Trophoblast cell (in vitro differentiated cells and primary cell): ENCODE measurements around the gene FAM217A.
"Not testable (repeated sequence)": the region's sequence is repeated elsewhere in the genome, so short reads cannot be mapped to it uniquely, and the experiment has no call there.

ENCODE experiments used
- DNase-seq, 2 donors: peaks; one replicate each; pipeline ENCODE4 v3.0.0-alpha.2; 2016
- H2AFZ ChIP-seq: 2 replicates; pipeline ENCODE4 v1.6.1; 2013; ENCODE audit warnings: low read length, moderate library complexity, mild to moderate bottlenecking; ENCODE audit not compliant: insufficient read depth, poor library complexity
- H2AK5ac ChIP-seq: 2 replicates; pipeline ENCODE4 v1.6.1; 2013; ENCODE audit warnings: mild to moderate bottlenecking, low read length
- H2BK120ac ChIP-seq: 2 replicates; pipeline ENCODE4 v1.6.1; 2013; ENCODE audit warnings: low read length, mild to moderate bottlenecking, moderate library complexity; ENCODE audit not compliant: insufficient read depth, poor library complexity
- H2BK12ac ChIP-seq: 2 replicates; pipeline ENCODE4 v1.6.1; 2013; ENCODE audit warnings: mild to moderate bottlenecking, low read length, moderate library complexity
- H2BK5ac ChIP-seq: 2 replicates; pipeline ENCODE4 v1.6.1; 2013; ENCODE audit warnings: low read length, low read depth, moderate library complexity, mild to moderate bottlenecking; ENCODE audit not compliant: poor library complexity
- H3K14ac ChIP-seq: 2 replicates; pipeline ENCODE4 v1.6.1; 2013; ENCODE audit warnings: mild to moderate bottlenecking, low read length
- H3K18ac ChIP-seq: 2 replicates; pipeline ENCODE4 v1.6.1; 2013; ENCODE audit warnings: mild to moderate bottlenecking, low read length
- H3K23ac ChIP-seq: 2 replicates; pipeline ENCODE4 v1.6.1; 2013; ENCODE audit warnings: low read length
- H3K27ac ChIP-seq: 2 replicates; pipeline ENCODE4 v1.5.1; 2013; ENCODE audit warnings: low read depth, mild to moderate bottlenecking, inconsistent platforms, low read length, moderate library complexity
- H3K27me3 ChIP-seq: 2 replicates; pipeline ENCODE4 v1.6.1; 2013; ENCODE audit warnings: inconsistent platforms, mild to moderate bottlenecking, low read length, moderate library complexity; ENCODE audit not compliant: insufficient read depth
- H3K36me3 ChIP-seq, 2 experiments: 1 replicate in 1 of 2; 2 replicates in 1 of 2; pipeline ENCODE4 v1.6.1; 2013; ENCODE audit warnings: low read length in 2 of 2, mild to moderate bottlenecking in 2 of 2, moderate library complexity in 1 of 2; ENCODE audit not compliant: insufficient read depth in 2 of 2, control insufficient read depth in 1 of 2
- H3K4ac ChIP-seq: 2 replicates; pipeline ENCODE4 v1.6.1; 2013; ENCODE audit warnings: low read depth, mild to moderate bottlenecking, low read length, moderate library complexity
- H3K4me1 ChIP-seq, 2 experiments: 1 replicate in 1 of 2; 2 replicates in 1 of 2; pipeline ENCODE4 v1.6.1; 2013; ENCODE audit warnings: low read length in 2 of 2, mild to moderate bottlenecking in 2 of 2, moderate library complexity in 1 of 2; ENCODE audit not compliant: insufficient read depth in 2 of 2, control insufficient read depth in 1 of 2
- H3K4me2 ChIP-seq: 2 replicates; pipeline ENCODE4 v1.6.1; 2013; ENCODE audit warnings: inconsistent platforms, mild to moderate bottlenecking, low read length, moderate library complexity
- H3K4me3 ChIP-seq: 2 replicates; pipeline ENCODE4 v1.5.1; 2013; ENCODE audit warnings: mild to moderate bottlenecking, low read depth, low read length, inconsistent platforms
- H3K79me1 ChIP-seq: one replicate; pipeline ENCODE4 v1.6.1; 2013; ENCODE audit warnings: low read length
- H3K79me2 ChIP-seq: 2 replicates; pipeline ENCODE4 v1.6.1; 2013; ENCODE audit warnings: low read length, mild to moderate bottlenecking; ENCODE audit not compliant: control insufficient read depth, insufficient read depth, poor library complexity
- H3K9ac ChIP-seq: 2 replicates; pipeline ENCODE4 v1.6.1; 2013; ENCODE audit warnings: mild to moderate bottlenecking, low read length
- H3K9me3 ChIP-seq: 2 replicates; pipeline ENCODE4 v1.6.1; 2013; ENCODE audit warnings: low read depth, mild to moderate bottlenecking, control low read depth, inconsistent platforms, low read length; ENCODE audit not compliant: insufficient read depth
- H4K12ac ChIP-seq: 2 replicates; pipeline ENCODE4 v1.6.1; 2013; ENCODE audit warnings: low read depth, mild to moderate bottlenecking, low read length, moderate library complexity
- H4K8ac ChIP-seq: 2 replicates; pipeline ENCODE4 v1.6.1; 2013; ENCODE audit warnings: low read depth, mild to moderate bottlenecking, low read length, moderate library complexity
- H4K91ac ChIP-seq: one replicate; pipeline ENCODE4 v1.6.1; 2013; ENCODE audit warnings: low read depth, mild to moderate bottlenecking, low read length, moderate library complexity
- WGBS: extraction: QIAGEN DNeasy Blood & Tissue Kit; methylation state at CpG from one replicate; pipeline ENCODE4 v1.1.7; 2013; ENCODE audit warnings: missing lambda C conversion rate; ENCODE audit not compliant: insufficient read length, insufficient coverage; ENCODE audit errors: extremely low coverage; 5-methylcytosine and 5-hydroxymethylcytosine counted together

The FAM217A gene

DNA sequence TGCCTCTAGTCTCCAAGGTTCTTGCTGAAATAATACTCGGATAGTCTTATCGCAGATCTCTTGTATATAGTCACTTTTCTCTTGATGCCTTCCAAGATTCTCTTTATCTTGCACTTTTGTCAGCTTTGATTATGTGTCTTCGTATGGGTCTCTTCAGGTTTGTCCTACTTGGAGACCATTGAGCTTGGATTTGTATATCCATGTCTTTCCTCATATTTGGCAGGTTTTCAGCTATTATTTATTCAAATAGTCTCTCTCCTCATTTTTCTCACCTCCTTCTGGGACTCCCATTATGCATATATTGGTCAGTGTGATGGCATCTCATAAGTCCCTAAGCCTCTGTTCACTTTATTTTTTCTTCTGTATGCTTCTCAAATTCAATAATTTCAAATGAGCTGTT is 33.4 kb upstream of the FAM217A start:
- H2AK5ac ChIP-seq: no peak overlapping the region
- WGBS: no CpG with 5 or more reads among the region's 3 CpGs
- H3K36me3 ChIP-seq: peaks cover 0 to 2% of the 10 kb centered on the region in 2 experiments
- no peak overlapping the region for H3K14ac ChIP-seq
- H3K4me1 ChIP-seq: peaks cover 0 to 2% of the 10 kb centered on the region in 2 experiments
- no peak overlapping the region for H3K9ac ChIP-seq
- H3K79me1 ChIP-seq: no peaks in the 10 kb centered on the region
- no peak overlapping the region for H2BK120ac ChIP-seq
- no peaks in the 10 kb centered on the region for H3K27me3 ChIP-seq
- H3K4me2 ChIP-seq: no peak overlapping the region
- no peaks in the 10 kb centered on the region for H3K79me2 ChIP-seq
- H2BK5ac ChIP-seq: no peak overlapping the region
- no peak overlapping the region for H4K8ac ChIP-seq
- H4K12ac ChIP-seq: no peak overlapping the region
- no peak overlapping the region for H3K18ac ChIP-seq
- no peak overlapping the region for H3K27ac ChIP-seq
- H4K91ac ChIP-seq: no peak overlapping the region
- no peak overlapping the region for H3K4me3 ChIP-seq
- no peaks in the 10 kb centered on the region for H3K9me3 ChIP-seq
- no peak overlapping the region for H2AFZ ChIP-seq
- DNase-seq: no peak
- H2BK12ac ChIP-seq: no peak overlapping the region
- no peak overlapping the region for H3K4ac ChIP-seq
- H3K23ac ChIP-seq: no peak overlapping the region

DNA sequence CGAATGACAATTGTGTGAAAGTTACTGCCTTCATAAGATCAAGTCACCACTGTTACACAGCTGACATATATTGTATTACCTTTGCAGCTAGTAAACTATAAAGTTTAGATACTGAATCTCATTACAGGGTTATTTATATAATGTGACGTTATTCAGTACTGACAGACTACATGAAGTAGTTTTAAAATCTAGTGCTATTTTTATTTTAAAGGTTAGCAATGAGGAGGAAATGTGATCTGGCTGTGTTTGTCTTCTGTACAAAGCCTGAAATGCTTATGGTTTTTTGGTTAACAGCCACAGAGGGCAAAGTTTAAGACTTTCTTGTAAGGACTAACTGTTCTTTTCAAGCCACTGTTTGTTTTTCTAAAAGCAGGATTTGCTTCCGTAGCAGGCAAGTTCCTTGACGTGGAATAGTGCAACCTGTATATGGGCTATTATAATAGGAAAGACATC is 30.5 kb upstream of the FAM217A start:
- DNase-seq, H2BK120ac ChIP-seq, H3K79me2 ChIP-seq, H2BK5ac ChIP-seq, H3K18ac ChIP-seq, H4K91ac ChIP-seq, H3K4me3 ChIP-seq, H3K4me1 ChIP-seq, H3K14ac ChIP-seq, H3K27ac ChIP-seq, H3K9me3 ChIP-seq, H4K8ac ChIP-seq, H3K4me2 ChIP-seq, H3K4ac ChIP-seq, H2AK5ac ChIP-seq, H2AFZ ChIP-seq, H3K9ac ChIP-seq, H2BK12ac ChIP-seq, H3K27me3 ChIP-seq, H3K23ac ChIP-seq, H3K79me1 ChIP-seq, H3K36me3 ChIP-seq, H4K12ac ChIP-seq: not testable (repeated sequence)
- no CpG with 5 or more reads among the region's 4 CpGs for WGBS

DNA sequence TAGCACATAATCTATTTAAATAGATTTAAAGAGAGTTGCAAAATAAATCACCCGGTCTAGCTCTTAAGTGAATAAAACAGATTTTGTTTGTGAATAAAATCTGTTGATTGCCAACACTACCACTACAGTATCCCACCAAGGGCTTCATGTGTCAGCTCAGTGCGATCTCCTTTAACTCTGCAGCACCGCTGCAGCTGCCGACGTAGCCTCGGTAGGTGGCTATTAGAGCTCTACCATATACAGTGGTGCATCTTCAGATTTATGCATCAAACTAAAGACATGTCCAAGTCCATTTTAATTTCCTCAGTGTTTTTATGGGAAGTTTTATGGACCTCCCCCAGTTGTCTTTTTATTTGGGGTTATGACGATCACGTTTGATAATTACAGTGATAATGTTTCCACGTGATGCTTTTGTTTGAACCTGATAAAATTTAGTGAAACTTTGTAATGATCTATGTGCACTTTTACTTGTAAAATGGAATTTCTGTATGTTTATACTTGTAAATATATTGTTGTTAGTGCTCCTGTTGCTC is 29.7 kb upstream of the FAM217A start:
- no peak overlapping the region for H2AK5ac ChIP-seq
- H3K79me1 ChIP-seq: no peaks in the 10 kb centered on the region
- no peak overlapping the region for H3K18ac ChIP-seq
- no peak overlapping the region for H3K4me3 ChIP-seq
- H3K9me3 ChIP-seq: no peaks in the 10 kb centered on the region
- no peak overlapping the region for H4K12ac ChIP-seq
- no peak overlapping the region for H3K4ac ChIP-seq
- DNase-seq: no peak
- H3K4me2 ChIP-seq: no peak overlapping the region
- no peaks in the 10 kb centered on the region for H3K27me3 ChIP-seq
- H3K4me1 ChIP-seq: no peaks in the 10 kb centered on the region
- no peak overlapping the region for H2BK120ac ChIP-seq
- H3K9ac ChIP-seq: no peak overlapping the region
- no peak overlapping the region for H2AFZ ChIP-seq
- no peak overlapping the region for H2BK5ac ChIP-seq
- no peak overlapping the region for H3K23ac ChIP-seq
- H3K14ac ChIP-seq: no peak overlapping the region
- H3K27ac ChIP-seq: no peak overlapping the region
- no peak overlapping the region for H4K91ac ChIP-seq
- WGBS: no CpG with 5 or more reads among the region's 9 CpGs
- H4K8ac ChIP-seq: no peak overlapping the region
- no peak overlapping the region for H2BK12ac ChIP-seq
- no peaks in the 10 kb centered on the region for H3K36me3 ChIP-seq
- H3K79me2 ChIP-seq: no peaks in the 10 kb centered on the region

DNA sequence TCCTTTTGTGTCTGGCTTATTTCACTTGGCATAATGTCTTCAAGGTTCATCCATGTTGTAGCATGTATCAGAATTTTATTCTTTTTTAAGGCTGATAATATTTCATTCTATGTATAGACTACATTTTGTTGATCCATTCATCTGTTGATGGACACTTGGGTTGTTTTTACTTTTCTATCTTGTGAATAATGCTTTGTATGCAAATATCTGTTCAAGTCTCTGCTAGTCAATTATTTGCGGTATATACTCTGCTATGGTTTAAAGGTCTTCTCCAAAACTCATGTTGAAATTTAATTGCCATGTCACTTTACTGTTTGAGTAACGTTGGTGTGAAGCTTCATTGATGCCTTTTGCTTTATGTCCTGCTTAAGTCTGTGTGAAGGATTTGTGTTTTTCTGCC is 28.9 kb upstream of the FAM217A start:
- WGBS: no CpG with 5 or more reads among the region's 2 CpGs
- Histone ChIP-seq H3K18ac (no peak overlapping the region), H3K23ac (no peak overlapping the region), H4K8ac (no peak overlapping the region), H2BK12ac (no peak overlapping the region), H3K9me3 (no peaks in the 10 kb centered on the region), H3K14ac (no peak overlapping the region), H3K4me1 (no peaks in the 10 kb centered on the region), H2BK5ac (no peak overlapping the region), H3K9ac (no peak overlapping the region), H3K4ac (no peak overlapping the region), H3K36me3 (no peaks in the 10 kb centered on the region), H2AFZ (no peak overlapping the region), H3K4me3 (no peak overlapping the region), H4K12ac (no peak overlapping the region), H3K79me2 (no peaks in the 10 kb centered on the region), H3K27me3 (no peaks in the 10 kb centered on the region), H2AK5ac (no peak overlapping the region), H4K91ac (no peak overlapping the region), H2BK120ac (no peak overlapping the region), H3K27ac (no peak overlapping the region), H3K4me2 (no peak overlapping the region), H3K79me1 (no peaks in the 10 kb centered on the region)
- no peak for DNase-seq
